GM12878 (cell line): ENCODE results near the gene OSBP. TPM values are rescaled to one million over a fixed set of nuclear protein-coding genes. Genes with fewer than 3 reads are reported as not detected.

Experiments
- ATAC-seq: fragments of 200-7000 bp; cut with Tn5 transposase; 3 replicates; pipeline ENCODE4 v1.9.1; 2020; ENCODE audit warnings: mild to moderate bottlenecking, moderate library complexity
- BruUV-seq: library from RNA; stranded (reverse); fragments of 400-500 nt; replicated peaks from 2 replicates; lab custom pipeline; 2021; lab: Mats Ljungman, UMichigan
- CTCF ChIA-PET: fragments of 300-600 bp; sonication (Branson Sonifier 250); formaldehyde crosslinking; extraction: SDS; loops from one replicate; lab custom pipeline; 2021; ENCODE audit warnings: inconsistent platforms; lab: Yijun Ruan, JAX
- POLR2A ChIA-PET: fragments of 350-600 bp; formaldehyde crosslinking; extraction: SDS; loops from one replicate; lab custom pipeline; 2021; ENCODE audit warnings: inconsistent platforms; lab: Charles Lee
- RAD21 ChIA-PET: fragments of 300-600 bp; sonication (Branson Sonifier 250); formaldehyde crosslinking; loops from one replicate; lab custom pipeline; 2023; ENCODE audit warnings: antibody characterized with exemption; ENCODE audit not compliant: unreplicated experiment; lab: Charles Lee
- SMC1A ChIA-PET: fragments of 300-600 bp; sonication (Branson Sonifier 250); formaldehyde crosslinking; loops from one replicate; lab custom pipeline; 2023; ENCODE audit not compliant: unreplicated experiment, uncharacterized antibody; lab: Charles Lee
- DNase-seq: peaks from one replicate; pipeline ENCODE4 v3.0.0-alpha.2; 2011; ENCODE audit warnings: low read depth, low spot score
- FAIRE-seq: peaks from 3 replicates; lab custom pipeline; 2011; peaks lifted over from hg19 to GRCh38; lab: Jason Lieb, UNC
- H2AFZ ChIP-seq: 2 replicates; pipeline ENCODE4 v1.6.0; 2011; ENCODE audit warnings: low read depth, low read length, control low read depth; ENCODE audit not compliant: control insufficient read depth
- H3K27ac ChIP-seq: 2 replicates; pipeline ENCODE4 v1.5.1; 2011; ENCODE audit warnings: control low read depth; ENCODE audit not compliant: control insufficient read depth, insufficient read depth
- H3K27me3 ChIP-seq, 2 experiments: replicated peaks in 1 of 2; 2 replicates each; pipeline versions ENCODE4 v1.6.0 to v1.6.1; 2011; ENCODE audit warnings: low read length in 1 of 2; ENCODE audit not compliant: control insufficient read depth in 2 of 2, insufficient read depth in 2 of 2
- H3K36me3 ChIP-seq, 2 experiments: 2 replicates each; pipeline ENCODE4 v1.5.1; 2011; ENCODE audit warnings: low read length in 1 of 2; ENCODE audit not compliant: control insufficient read depth in 2 of 2, insufficient read depth in 2 of 2
- H3K4me1 ChIP-seq: 2 replicates; pipeline ENCODE4 v1.6.1; 2011; ENCODE audit warnings: mild to moderate bottlenecking, low read length, moderate library complexity, mixed read lengths; ENCODE audit not compliant: control insufficient read depth, insufficient read depth
- H3K4me2 ChIP-seq: 2 replicates; pipeline ENCODE4 v1.6.0; 2011; ENCODE audit warnings: control low read depth; ENCODE audit not compliant: control insufficient read depth, insufficient read depth
- H3K4me3 ChIP-seq: fragments of 200-600 bp; sonication (generic); 2 replicates; pipeline ENCODE4 v1.5.1; 2016
- H3K79me2 ChIP-seq: 2 replicates; pipeline ENCODE4 v1.6.0; 2011; ENCODE audit warnings: low read length; ENCODE audit not compliant: control insufficient read depth, insufficient read depth
- H3K9ac ChIP-seq: 2 replicates; pipeline ENCODE4 v1.8.0; 2011; ENCODE audit warnings: low read length, control low read depth, mixed read lengths; ENCODE audit not compliant: control insufficient read depth, insufficient read depth
- H3K9me3 ChIP-seq: replicated peaks from 3 replicates; pipeline ENCODE4 v1.5.1; 2011; ENCODE audit warnings: mild to moderate bottlenecking, low read length; ENCODE audit not compliant: control insufficient read depth, insufficient read depth
- H4K20me1 ChIP-seq: 2 replicates; pipeline ENCODE4 v1.6.0; 2011; ENCODE audit not compliant: control insufficient read depth, insufficient read depth
- REST ChIP-seq: IDR thresholded peaks from 2 replicates; pipeline ENCODE4 v1.6.1; 2012; ENCODE audit warnings: mild to moderate bottlenecking, low read depth, low read length
- TARDBP ChIP-seq: IDR thresholded peaks from 2 replicates; pipeline ENCODE4 v1.6.1; 2016; ENCODE audit warnings: borderline replicate concordance
- WGBS: methylation state at CpG from one replicate; pipeline ENCODE4 v1.1.6; 2016; ENCODE audit warnings: low lambda C conversion rate; ENCODE audit not compliant: insufficient replicate concordance, insufficient coverage; ENCODE audit errors: missing lambda C conversion rate; 5-methylcytosine and 5-hydroxymethylcytosine counted together
- in situ Hi-C: fragments of 300-500 bp; cut with MboI; formaldehyde crosslinking; loops from 9 replicates; pipeline ENCODE4 v1.14.3; 2018; ENCODE audit warnings: mixed read lengths
- intact Hi-C: fragments of 100-400 bp; cut with micrococcal nuclease; formaldehyde crosslinking; loops from one replicate; pipeline ENCODE4 v1.14.2; 2022; ENCODE audit not compliant: unreplicated experiment
- polyA plus RNA-seq, 11 experiments: library from polyadenylated mRNA; depleted of rRNA in 4 of 11; unstranded in 6 of 11; stranded (reverse) in 5 of 11; fragments of >200 nt; fragmentation: Nextera tagmentation in 4 of 11; fragmentation: Illumina TruSeq in 1 of 11; extraction: Ambion mirVana in 4 of 11; extraction: Trizol in 1 of 11; gene quantifications; 1 replicate in 1 of 11; 2 replicates in 10 of 11; pipeline versions ENCODE4 v1.2.1 to v1.2.3, GENCODE V29; 2011 to 2016; ENCODE audit warnings: inconsistent platforms in 2 of 11, missing spikeins in 2 of 11, low read depth in 1 of 11
- total RNA-seq, 4 experiments: library from RNA; depleted of rRNA in 3 of 4; stranded (reverse); fragments of >200 nt in 3 of 4; fragmentation: Illumina TruSeq in 1 of 4; extraction: Trizol in 1 of 4; gene quantifications; 2 replicates each; pipeline versions ENCODE4 v1.2.1 to v1.2.3, GENCODE V29; 2013 to 2021

Gene OSBP
- total and polyA plus RNA-seq, 10 of the 15 experiments (the other 5 are each of a cell fraction or from before 2014, with no cell fraction given) = 5.9 to 41.2 (median 21.7) TPM

GRCh38 chr11:59572091-59572490 lies 43.5 kb downstream of the OSBP start:
- ChIA-PET POLR2A (no interaction called here), CTCF (interaction anchor here (1.1 kb wide), 1 partner anchor 12 kb away, joined by 4 read pairs; no protein-coding TSS in a partner anchor)
- H3K27me3 ChIP-seq = no peaks in the 10 kb centered on the region

More at GRCh38 chr11:59572091-59572490, 43.5 kb downstream of the OSBP start:
- Histone ChIP-seq H3K9ac (no peak overlapping the region), H3K9me3 (no peaks in the 10 kb centered on the region), H3K27ac (no peak overlapping the region), H3K4me1 (no peaks in the 10 kb centered on the region), H3K79me2 (no peaks in the 10 kb centered on the region), H3K36me3 (peaks cover 8 to 12% of the 10 kb centered on the region in 2 experiments; a peak in 3 of 4 replicates), H2AFZ (no peak overlapping the region), H3K4me2 (no peak overlapping the region), H4K20me1 (no peaks in the 10 kb centered on the region), H3K4me3 (no peak overlapping the region)
- ChIA-PET RAD21 (no interaction called here), SMC1A (no interaction called here)
- ATAC-seq (no peak), FAIRE-seq (no peak), DNase-seq (no peak)
- no TSS peak for BruUV-seq
- TF ChIP-seq TARDBP (no peak), REST (no peak)
- in situ Hi-C loops (no loop called here), intact Hi-C loops (no loop called here)
- 97% methylated on average over 5 of the region's 5 CpGs for WGBS
